HG02870 (cell line): ENCODE data around the gene BNIP3.

ENCODE experiments used
- ATAC-seq: cut with Tn5 transposase; IDR thresholded peaks from one replicate; pipeline ENCODE4 v1.9.1; 2021; ENCODE audit warnings: mild to moderate bottlenecking, moderate library complexity; ENCODE audit not compliant: unreplicated experiment

Gene BNIP3, protein sequence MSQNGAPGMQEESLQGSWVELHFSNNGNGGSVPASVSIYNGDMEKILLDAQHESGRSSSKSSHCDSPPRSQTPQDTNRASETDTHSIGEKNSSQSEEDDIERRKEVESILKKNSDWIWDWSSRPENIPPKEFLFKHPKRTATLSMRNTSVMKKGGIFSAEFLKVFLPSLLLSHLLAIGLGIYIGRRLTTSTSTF

DNA sequence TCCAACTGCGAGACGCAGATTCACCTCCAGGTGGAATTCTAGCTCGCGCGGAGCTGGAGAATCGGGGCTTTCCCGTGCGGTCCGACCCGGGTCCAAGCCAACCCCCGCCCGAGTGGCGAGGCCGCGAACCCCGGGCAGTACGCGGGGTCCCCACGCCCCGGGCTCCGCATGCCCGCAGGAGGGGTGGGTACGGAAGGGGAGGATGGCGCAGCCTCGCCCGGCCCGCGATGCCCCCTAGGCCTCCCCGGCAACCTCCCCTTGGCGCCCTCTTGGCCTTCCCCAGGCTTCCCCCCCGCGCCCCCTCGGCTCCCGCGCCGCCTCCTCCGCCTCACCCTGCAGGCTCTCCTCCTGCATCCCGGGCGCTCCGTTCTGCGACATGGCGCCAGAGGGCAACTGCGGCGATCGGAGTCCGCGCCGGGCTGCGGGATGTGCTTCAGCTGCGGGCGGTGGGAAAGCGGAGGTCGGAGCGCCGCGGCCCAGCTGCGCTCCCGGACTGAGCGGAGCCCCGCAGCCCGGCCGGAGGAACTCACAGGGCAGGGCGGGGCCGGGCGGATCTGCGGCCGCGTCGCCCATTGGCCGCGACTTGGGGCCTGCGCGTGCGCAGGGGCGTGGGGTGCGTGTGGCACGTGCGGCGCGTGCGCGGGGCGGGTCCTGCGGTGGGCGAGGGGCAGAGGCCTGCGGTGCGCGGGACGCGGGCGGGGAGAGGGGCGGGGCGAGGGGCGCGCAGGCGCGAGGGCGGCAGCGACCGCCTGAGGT, at the start of gene BNIP3:
BNIP3 (minus strand) TSS at position 495 of the 756 bp plus-strand sequence; CDS start at position 378, 117 bp downstream.
- peak; percentile 76 for ATAC-seq

- ATAC-seq = no peak
Measured at GRCh38 chr10:132030898-132031463, 49.3 kb upstream of the BNIP3 start.

DNA sequence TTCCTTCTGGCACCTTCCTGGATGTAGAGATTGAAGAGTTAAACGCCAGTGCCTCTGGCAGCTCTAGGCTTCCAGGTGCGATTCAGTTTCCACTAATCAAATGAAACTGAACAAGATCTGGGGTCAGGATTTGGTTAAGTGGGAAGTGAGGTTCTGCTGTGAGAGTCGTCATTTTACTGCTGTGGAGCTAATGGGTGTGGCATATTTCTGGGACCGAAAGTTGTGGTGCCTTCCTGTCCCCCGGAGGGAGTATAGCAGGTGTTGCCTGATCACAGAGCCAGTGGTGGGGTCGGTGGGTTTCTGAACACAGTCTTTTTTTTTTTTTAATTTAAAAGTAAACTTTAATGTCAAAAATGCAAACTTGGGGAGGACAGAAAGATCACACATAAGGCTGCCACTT, 47.0 kb upstream of the BNIP3 start:
- no peak for ATAC-seq

DNA sequence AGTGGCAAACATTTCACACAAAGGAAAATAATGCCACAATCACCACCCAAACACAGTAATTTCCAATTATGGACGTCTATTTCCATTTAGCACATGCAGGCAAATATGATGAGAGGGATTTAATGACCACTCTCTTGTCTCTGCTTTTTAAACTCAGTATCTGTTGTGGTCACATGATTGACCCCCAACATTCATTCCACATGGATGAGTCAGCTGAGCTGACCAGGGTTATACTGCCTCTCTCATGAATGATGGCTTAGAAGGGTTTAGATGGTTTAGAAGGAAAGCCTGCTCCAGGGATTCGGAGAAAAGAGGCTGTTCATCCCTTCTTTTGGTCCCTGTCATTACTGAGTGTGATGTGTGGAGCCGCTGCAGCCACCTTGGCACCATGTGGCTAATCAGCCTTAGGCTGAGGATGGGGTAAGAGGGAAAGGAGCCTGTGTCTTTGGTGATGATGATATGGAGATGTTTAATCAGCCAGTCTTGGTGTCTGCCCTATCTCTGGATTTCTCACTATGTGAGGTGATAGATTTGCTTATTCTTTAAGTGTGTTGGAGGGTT, 45.8 kb upstream of the BNIP3 start:
- no peak for ATAC-seq

- peak; percentile 71 for ATAC-seq
Measured at GRCh38 chr10:132023092-132023811, 41.5 kb upstream of the BNIP3 start.

- ATAC-seq = no peak
Measured at GRCh38 chr10:132022241-132022640, 40.5 kb upstream of the BNIP3 start.

GRCh38 chr10:132021504-132022143, 39.9 kb upstream of the BNIP3 start:
- no peak for ATAC-seq

DNA sequence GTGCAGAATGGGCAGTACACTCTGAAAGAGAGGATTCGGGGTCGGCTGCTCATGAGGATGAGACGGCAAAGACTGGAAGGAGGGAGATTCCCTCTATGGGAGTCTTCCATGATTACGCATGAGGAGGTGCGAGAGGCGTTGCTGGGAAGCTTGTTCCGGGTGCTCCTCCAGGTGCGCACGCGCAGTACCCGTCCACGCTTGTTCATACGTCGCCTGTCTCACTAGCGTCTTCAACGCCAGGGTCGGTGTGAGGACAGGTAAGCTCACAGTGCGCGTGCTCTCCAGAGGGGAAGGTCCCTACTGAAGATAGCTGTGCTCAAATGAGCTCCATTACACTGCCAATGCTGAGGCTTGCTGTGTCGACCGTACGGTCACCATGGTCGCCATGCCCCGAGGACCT, 39.3 kb upstream of the BNIP3 start:
- ATAC-seq = no peak

DNA sequence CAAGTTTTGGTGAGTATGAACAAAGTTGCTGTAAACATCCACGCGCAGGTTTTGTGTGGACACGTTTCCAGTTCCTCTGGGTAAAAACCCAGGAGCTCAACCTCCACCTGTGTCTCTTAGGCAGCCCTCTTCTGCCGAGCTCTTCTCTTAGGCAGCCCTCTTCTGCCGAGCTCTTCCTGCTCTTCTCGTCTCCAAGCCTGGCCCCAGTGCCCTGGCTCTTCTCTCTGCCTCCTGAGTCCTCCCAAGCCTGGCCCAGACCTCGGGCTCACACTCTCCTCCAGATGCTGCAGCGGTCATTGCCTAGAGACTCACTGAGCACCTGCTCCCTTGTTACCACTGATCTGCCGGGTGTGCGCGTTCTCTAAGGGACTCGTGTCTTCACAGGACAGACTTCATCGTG, 38.7 kb upstream of the BNIP3 start:
- no peak for ATAC-seq

DNA sequence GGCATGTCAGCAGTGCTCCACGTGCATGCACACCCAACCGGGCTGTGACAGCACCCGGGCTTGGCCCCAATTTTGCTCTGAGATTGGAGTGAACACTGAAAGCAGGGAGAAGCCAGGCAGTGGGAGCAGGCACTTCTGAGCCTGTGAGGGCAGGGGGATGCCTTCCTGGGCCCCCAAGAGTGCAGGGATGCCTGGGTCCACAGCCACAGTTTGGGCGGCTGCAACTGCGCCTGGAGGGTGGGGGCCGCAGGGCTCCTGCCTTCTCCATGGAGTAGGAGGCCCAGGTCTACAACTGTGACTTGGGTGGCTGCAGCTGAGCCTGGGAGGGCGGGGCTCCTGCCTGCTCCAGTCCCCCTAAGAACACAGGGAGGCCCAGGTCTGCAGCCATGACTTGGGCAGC, 37.6 kb upstream of the BNIP3 start:
- ATAC-seq = no peak

DNA sequence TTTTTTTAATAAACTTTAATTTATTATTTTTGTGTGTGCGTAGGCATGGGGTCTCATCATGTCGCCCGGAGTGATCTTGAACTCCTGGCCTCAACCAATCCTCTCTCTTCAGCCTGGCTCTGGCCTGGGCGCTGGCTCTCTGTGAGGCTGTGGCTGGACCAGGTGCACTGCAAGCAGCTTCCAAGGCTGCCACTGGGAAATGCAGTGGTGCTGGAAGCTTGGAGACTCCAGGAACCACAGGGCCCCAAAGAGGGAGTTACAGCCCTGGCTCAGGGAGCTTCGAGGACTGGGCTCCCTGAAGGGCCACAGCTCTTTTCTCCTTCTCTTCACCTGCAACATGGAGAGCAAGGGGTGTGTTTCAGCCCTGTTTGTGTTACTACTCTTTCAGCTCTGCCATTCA, 36.7 kb upstream of the BNIP3 start:
- ATAC-seq = no peak

- no peak for ATAC-seq
Measured at GRCh38 chr10:132016514-132016913, 34.8 kb upstream of the BNIP3 start.

DNA sequence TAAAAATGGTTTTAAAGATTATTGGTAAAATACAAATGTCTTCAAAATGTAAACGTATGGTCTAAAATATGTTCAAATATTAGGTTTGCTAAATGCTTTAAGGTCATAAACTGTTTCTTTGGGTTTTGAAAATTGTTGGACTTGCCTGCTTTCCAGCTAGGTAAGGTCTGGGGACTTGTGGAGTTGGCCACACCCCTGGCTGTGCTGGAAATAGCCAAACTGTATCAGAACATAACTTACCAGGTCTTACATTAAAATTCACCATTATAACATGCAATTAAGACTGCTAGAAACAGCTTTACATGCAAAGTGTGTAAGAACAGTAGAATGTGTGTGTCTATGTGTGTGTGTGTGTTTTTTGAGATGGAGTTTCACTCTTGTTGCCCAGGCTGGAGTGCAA, 29.7 kb upstream of the BNIP3 start:
- no peak for ATAC-seq

GRCh38 chr10:132011024-132011423, 29.3 kb upstream of the BNIP3 start:
- no peak for ATAC-seq

- no peak for ATAC-seq
Measured at GRCh38 chr10:132010483-132010882, 28.8 kb upstream of the BNIP3 start.

DNA sequence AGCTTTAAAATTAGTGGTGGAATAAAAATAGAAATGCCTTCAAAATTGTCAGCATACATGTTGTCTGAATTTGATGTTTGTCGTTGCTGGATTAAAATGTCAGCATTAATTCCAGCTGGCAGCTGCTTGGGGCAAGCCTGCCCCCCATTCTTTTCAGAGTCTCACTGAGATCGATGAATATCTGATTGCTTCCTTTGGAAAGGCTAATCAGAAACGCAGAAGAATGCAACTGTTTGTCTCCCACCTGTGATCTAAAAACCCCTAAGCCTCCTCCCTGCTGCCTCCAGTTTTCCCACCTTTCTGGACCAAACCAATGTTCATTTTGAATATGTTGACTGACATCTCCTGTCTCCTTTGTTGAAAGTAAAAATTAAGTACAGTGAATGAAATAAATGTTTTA, 27.9 kb upstream of the BNIP3 start:
- no peak for ATAC-seq

GRCh38 chr10:132007681-132008080, 26.0 kb upstream of the BNIP3 start:
- no peak for ATAC-seq

- ATAC-seq = no peak
Measured at GRCh38 chr10:132006966-132007365, 25.2 kb upstream of the BNIP3 start.

GRCh38 chr10:132005147-132005546, 23.4 kb upstream of the BNIP3 start:
- ATAC-seq = no peak

GRCh38 chr10:132004052-132004451, 22.3 kb upstream of the BNIP3 start:
- no peak for ATAC-seq
